GM20000 (cell line): ENCODE data around the gene P2RY13.

Experiments
- DNase-seq: peaks from one replicate; pipeline ENCODE4 v3.0.0; 2012; ENCODE audit warnings: low spot score
- CTCF ChIP-seq: IDR thresholded peaks from 2 replicates; pipeline ENCODE4 v1.5.1; 2012; ENCODE audit warnings: mild to moderate bottlenecking, control low read depth; ENCODE audit errors: extremely low read depth, missing control alignments

P2RY13 gene

GRCh38 chr3:151345859-151346258 lies 16.5 kb upstream of the P2RY13 start:
- no peak for TF ChIP-seq CTCF
- no peak for DNase-seq

- no peak for TF ChIP-seq CTCF
- no peak for DNase-seq
Measured at GRCh38 chr3:151331696-151332095, 2.3 kb upstream of the P2RY13 start.

- TF ChIP-seq CTCF, result no peak
- DNase-seq, result no peak
Measured at GRCh38 chr3:151330899-151331298, 1.6 kb upstream of the P2RY13 start.

GRCh38 chr3:151330379-151330778 lies 1.0 kb upstream of the P2RY13 start:
- TF ChIP-seq CTCF, result no peak
- DNase-seq, result no peak

- no peak for DNase-seq
- no peak for TF ChIP-seq CTCF
Measured at GRCh38 chr3:151328298-151328995, 902 bp downstream of the P2RY13 start.

GRCh38 chr3:151327571-151328198 lies 1.7 kb downstream of the P2RY13 start:
- TF ChIP-seq CTCF, result no peak
- DNase-seq, result peak; percentile 16

- no peak for DNase-seq
- TF ChIP-seq CTCF, result no peak
Measured at GRCh38 chr3:151322511-151322910, 6.8 kb downstream of the P2RY13 start.
